AG09309 (cell line): ENCODE data around the gene CLEC20A.

Source experiments
- DNase-seq: peaks from one replicate; pipeline ENCODE4 v3.0.0-alpha.2; 2010; ENCODE audit warnings: low read depth
- H3K4me3 ChIP-seq: 2 replicates; pipeline ENCODE4 v1.5.1; 2011; ENCODE audit warnings: mild to moderate bottlenecking, low read depth, low read length, moderate library complexity; ENCODE audit not compliant: control insufficient read depth
- CTCF ChIP-seq: IDR thresholded peaks from 2 replicates; pipeline ENCODE4 v1.5.1; 2011; ENCODE audit warnings: mild to moderate bottlenecking, low read depth, low read length, inconsistent platforms; ENCODE audit not compliant: insufficient read depth, control insufficient read depth; ENCODE audit errors: missing control alignments

Gene CLEC20A

GRCh38 chr1:178540646-178541045 lies 43.9 kb upstream of the CLEC20A start:
- no peak for TF ChIP-seq CTCF
- peak; percentile 87 for DNase-seq
- no peak overlapping the region for H3K4me3 ChIP-seq

- no peak overlapping the region for H3K4me3 ChIP-seq
- DNase-seq, result no peak
- no peak for TF ChIP-seq CTCF
Observed at GRCh38 chr1:178540204-178540603, 43.4 kb upstream of the CLEC20A start.

- TF ChIP-seq CTCF, result no peak
- no peak for DNase-seq
- no peak overlapping the region for H3K4me3 ChIP-seq
Observed at GRCh38 chr1:178539291-178539690, 42.5 kb upstream of the CLEC20A start.

GRCh38 chr1:178538192-178538916 lies 41.6 kb upstream of the CLEC20A start:
- no peak for DNase-seq
- TF ChIP-seq CTCF, result no peak
- H3K4me3 ChIP-seq, result no peak overlapping the region

GRCh38 chr1:178537382-178538090 lies 40.8 kb upstream of the CLEC20A start:
- TF ChIP-seq CTCF, result no peak
- H3K4me3 ChIP-seq, result no peak overlapping the region
- no peak for DNase-seq

GRCh38 chr1:178536844-178537371 lies 40.1 kb upstream of the CLEC20A start:
- H3K4me3 ChIP-seq, result no peak overlapping the region
- DNase-seq, result peak; percentile 97
- TF ChIP-seq CTCF, result no peak
